Measurements from ENCODE around the gene UFC1.

The UFC1 gene

DNA sequence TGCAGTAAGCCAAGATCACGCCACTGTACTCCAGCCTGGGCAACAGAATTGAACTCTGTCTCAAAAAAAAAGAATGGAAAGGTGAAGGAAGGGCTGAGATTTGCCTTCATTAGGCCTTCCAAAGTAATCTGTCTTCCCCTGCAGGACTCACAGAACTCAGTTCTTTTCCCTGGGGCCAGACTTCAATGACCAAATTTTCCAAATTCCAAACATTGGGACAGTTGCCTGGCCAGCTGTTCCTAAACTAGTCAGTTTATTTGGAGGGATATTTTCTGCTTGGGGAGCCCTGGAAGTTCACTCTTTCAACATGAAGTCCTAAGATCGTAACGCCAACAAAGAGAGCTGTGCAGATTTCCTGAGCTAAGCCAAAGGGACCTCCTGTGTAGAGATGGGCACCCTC, 15.9 kb upstream of the UFC1 start:
- DNase-seq = no peak

DNA sequence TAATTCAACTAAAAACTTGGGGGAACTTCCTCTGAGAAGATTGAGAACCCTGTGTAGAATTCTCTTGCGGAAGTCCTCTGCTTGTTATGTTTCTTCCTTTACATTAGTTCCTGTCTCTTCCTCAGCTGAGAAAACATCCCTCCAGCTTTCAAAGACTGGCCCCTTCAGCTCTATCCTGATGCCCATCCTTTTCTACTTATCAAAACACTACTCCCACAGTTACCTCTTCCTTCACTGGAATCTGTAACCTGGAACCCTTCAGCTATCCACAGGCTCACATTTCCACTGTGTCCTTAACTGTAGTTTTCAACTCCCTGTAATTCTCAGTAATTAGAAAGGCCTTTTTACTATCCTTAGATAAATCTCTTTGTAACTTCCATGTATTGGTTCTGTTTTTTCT, 15.3 kb upstream of the UFC1 start:
- no peak for DNase-seq

DNA sequence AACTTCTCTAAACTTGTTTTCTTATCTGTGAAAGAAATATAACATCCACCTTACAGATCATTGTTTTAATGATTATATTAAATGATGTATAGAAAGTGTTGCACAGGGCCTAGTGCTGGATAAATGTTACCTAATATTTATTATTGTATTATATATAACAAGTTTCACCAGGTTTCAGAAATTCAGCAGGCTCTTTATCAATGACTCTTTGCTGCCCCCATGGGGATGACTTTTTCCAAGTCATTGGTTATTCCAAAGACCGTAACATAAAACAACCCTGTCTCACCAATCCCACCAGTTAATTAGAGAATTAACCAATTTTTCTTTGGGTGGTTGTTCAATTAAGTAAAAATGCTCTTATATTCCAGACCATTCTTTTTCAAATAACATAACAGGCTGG, 14.0 kb upstream of the UFC1 start:
- peak; percentile 65 for DNase-seq

DNA sequence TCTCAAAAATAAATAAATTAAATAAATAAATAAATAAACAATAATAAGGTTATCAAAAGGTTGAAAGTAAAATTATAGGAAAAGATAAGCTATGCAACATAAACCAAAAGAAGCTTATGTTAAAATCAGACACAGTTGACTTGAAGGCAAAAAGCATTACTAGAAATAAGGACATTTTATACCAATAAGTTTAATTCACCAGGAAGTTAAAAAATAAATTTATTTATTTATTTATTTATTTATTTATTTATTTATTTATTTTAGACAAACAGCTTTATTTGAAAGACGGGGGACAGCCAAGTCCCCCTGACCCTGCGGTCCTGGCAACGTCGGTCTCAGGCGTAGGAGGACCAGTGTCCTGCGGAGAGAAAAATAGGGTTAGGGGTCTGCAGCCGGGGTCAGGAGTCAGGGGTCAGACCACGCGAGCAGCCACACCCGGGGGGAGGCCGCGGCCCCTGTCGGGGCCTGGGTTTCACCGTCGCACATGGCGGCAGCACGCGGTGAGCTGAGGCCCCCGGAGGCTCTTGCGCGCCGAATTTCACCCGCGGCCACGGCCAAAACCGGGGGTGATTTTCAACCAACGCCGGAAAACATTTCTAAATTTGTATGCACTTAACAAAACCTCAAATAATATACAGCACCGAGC, 12.9 kb upstream of the UFC1 start:
- no peak for DNase-seq

DNA sequence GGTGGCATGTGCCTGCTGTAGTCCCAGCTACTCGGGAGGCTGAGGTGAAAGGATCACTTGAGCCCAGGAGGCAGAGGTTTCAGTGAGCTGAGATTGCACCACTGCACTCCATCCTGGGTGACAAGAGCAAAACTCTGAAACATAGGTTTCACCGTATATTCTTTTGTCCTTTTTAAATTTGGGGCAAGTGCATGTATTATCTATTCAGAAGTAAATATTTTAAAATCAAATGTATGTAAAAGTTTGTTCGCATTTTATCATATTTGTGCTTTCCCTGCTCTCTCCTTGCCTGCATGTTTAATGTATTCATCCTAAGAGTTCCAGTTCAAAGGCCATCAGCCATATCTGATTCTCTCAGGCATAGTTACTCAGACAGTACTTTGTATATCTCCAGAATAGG, 7.9 kb upstream of the UFC1 start:
- DNase-seq = no peak

DNA sequence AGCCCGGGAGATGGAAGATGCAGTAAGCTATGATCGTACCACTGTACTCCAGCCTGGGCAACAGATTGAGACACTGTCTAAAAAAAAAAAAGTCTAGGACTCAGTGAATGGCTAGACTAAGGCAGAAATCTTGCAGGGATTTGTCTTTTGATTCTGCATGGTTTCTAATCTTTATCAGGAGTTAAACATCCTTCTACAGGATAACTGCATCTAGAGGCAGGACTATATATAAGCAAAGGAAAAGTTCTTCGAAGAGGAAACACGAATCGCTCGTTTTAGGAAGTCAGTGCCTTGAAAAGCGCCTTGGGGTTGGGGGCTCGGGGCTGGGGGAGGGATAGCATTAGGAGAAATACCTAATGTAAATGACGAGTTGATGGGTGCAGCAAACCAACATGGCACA, 602 bp upstream of the UFC1 start:
- DNase-seq = peak; percentile 45

DNA sequence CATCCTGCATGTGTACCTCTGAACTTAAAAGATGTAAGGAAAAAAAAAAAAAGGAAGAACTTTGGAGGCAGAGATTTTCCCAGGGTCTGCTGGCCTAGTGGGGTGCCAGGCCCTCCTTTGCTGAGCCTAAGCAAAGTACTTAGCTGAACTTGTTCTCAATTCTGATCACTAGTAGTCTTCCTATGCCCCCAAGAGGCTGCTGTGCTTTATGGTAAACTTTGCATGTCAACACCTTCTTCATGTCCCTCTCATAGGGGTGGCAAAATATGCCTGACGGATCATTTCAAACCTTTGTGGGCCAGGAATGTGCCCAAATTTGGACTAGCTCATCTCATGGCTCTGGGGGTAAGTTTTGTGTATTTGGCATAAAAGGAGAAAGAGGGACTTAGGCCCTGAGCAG, 4.1 kb downstream of the UFC1 start:
- no peak for DNase-seq

DNA sequence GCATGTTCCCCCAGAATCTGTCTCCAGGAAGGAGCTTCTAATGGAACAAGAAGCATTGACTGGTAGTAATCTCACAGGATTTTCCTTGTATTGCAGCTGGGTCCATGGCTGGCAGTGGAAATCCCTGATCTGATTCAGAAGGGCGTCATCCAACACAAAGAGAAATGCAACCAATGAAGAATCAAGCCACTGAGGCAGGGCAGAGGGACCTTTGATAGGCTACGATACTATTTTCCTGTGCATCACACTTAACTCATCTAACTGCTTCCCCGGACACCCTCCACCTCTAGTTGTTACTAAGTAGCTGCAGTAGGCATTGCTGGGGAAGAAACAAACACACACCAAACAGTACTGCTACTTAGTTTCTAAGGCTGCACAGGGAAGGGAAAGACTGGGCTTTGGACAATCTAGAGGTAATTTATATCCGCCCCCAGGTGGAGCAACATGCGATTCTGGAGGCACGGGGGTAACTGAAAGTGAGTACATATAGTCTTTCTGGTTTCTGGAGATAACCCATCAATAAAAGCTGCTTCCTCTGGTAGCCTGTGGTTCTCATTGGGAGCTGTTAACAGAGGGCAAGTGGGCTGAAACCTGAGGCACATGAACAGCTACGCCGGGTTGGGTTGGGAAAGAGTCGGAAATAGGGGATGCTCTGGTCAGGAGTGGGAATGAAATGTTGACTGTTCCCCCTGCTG, 4.7 kb downstream of the UFC1 start:
- DNase-seq = no peak

DNA sequence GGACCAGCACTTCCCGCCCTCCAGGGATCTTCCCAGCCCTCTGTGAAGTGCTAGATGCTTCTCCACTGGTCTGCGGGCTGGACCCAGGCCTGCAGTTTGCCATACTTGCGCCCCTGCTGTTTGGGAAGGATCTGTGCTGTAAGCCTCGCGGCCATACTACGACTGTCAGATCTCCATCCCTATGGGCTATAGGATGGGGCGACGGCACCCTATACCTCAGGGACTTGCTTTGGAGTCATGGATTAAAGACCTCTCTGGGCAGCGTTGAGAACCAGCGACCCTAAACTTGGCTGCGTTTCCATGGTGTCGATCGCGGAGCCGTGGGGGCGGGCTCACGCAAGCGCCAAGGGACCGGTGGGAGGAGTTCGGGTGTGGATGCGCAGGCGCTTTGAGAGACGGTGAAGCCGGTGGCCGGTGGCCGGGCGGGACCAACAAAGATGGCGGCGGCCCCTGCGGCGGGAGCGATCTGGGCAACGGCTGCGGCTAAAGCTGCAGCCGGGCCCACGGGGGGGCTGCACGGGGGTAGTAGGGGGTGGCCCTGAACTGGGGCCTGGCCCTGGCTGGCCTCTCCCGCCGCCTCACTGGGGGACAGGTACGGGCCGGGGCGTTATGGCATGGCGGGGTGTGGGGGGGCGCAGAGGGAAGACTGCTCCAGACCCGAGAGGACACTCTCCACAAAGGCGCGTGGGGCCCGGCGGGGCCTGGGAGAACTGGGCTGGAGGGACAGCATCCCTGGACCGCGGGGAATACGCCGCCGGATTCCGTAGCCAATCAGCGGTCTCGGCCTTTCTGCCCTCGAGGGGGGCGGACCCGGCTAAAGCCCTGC, 5.5 kb downstream of the UFC1 start, which contains the start of gene USP21:
Gene USP21 (plus strand): TSS at position 414 of the 826 bp plus-strand sequence. CDS start 1,141 bp downstream, outside the sequence.
- DNase-seq = peak; percentile 98

DNA sequence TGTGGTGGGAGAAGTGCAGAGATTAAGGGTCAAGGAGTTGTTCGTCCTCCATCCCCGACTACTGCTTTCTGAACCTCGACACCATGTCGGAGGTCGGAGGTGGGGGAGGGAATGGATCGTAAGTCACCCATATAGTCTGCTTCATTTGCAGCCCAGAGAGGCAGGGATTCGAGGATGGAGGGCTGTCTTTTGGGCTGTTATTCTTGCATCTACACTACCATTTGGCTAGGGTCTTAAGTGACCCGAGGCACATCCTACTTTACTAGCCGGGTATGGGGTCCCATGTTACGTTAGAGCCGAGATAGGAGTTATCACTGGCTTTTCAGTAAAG, 6.1 kb downstream of the UFC1 start:
- no peak for DNase-seq

DNA sequence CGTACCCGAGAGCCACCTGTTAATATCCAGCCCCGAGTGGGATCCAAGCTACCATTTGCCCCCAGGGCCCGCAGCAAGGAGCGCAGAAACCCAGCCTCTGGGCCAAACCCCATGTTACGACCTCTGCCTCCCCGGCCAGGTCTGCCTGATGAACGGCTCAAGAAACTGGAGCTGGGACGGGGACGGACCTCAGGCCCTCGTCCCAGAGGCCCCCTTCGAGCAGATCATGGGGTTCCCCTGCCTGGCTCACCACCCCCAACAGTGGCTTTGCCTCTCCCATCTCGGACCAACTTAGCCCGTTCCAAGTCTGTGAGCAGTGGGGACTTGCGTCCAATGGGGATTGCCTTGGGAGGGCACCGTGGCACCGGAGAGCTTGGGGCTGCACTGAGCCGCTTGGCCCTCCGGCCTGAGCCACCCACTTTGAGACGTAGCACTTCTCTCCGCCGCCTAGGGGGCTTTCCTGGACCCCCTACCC, 6.9 kb downstream of the UFC1 start:
- no peak for DNase-seq

DNA sequence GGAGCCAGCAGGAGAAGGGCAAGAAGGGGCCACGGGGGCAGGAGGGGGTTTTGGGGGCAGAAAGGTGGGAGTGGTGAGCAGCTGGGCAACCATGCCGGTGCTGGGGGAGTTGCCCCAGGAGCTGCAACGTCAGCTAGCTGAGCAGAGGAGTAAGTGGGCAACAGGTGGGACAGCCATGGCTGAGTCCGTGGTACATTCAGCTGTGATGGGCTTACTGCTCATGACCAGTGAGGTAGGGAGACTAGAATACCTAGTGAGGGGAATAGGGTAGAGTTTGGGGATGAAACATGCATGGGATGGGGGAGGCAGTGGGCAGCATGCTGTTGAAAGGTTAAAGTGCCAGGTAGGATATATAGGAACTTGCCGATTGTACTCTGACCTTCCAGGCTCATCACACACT, 7.9 kb downstream of the UFC1 start:
- DNase-seq = no peak

DNA sequence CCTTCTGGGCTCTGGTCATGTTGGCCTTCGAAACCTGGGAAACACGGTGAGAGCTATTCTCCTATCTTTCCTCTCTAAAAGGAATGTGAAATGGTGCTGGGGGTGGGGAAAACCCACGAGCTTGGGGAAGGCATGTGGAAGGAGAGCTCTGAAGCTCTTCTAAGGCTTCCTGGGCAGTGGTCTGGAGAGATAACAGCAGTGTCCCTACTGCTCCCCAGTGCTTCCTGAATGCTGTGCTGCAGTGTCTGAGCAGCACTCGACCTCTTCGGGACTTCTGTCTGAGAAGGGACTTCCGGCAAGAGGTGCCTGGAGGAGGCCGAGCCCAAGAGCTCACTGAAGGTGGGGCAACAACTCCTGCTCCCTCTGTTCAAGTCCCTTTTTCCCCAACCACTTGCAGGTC, 8.3 kb downstream of the UFC1 start:
- no peak for DNase-seq

DNA sequence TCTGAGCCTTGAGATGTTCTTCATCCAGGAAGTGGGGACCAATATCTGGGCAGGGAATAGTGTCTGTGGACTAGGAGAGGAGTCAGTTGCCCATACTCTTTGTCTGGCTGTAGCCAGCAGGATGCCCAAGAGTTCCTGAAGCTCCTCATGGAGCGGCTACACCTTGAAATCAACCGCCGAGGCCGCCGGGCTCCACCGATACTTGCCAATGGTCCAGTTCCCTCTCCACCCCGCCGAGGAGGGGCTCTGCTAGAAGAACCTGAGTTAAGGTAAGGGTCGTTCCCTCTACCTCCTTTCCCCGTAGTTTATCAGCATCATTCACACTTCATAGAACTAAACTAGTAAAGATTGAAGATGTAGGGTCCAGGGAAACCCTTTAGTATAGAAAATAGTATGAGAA, 9.0 kb downstream of the UFC1 start:
- no peak for DNase-seq

DNA sequence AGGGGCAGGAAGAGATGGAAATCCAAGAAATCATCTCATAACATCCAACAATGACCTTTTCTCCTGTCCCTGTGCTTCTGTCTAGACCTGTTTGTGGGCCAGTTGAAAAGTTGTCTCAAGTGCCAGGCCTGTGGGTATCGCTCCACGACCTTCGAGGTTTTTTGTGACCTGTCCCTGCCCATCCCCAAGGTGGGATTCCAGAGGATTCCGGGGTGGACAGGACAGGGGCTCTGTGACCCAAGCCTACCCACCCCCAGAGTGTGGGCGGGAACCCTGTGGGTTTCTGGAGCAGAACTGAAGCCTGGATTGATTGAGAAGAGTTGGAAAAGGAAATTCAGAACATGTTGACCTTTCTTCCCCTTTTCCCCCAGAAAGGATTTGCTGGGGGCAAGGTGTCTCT, 10.0 kb downstream of the UFC1 start:
- no peak for DNase-seq

DNA sequence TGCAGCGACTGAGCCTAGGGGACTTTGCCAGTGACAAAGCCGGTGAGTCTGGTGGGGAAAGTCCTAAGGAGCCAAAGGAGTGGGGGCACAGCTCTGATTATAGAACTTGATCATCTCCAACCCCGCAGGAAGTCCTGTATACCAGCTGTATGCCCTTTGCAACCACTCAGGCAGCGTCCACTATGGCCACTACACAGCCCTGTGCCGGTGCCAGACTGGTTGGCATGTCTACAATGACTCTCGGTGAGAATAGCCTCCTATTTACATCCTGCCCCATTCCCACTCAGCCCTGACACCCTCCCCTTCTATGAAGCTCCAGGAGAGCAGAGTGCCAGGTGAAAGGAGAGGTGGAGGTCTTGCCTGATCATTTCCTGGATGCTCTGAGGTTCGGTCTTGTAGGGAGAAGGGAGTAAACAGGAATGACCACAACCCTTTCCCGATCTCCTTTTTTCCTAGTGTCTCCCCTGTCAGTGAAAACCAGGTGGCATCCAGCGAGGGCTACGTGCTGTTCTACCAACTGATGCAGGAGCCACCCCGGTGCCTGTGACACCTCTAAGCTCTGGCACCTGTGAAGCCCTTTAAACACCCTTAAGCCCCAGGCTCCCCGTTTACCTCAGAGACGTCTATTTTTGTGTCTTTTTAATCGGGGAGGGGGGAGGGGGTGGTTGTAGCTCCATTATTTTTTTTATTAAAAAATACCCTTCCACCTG, 11.3 kb downstream of the UFC1 start:
- DNase-seq = no peak

DNA sequence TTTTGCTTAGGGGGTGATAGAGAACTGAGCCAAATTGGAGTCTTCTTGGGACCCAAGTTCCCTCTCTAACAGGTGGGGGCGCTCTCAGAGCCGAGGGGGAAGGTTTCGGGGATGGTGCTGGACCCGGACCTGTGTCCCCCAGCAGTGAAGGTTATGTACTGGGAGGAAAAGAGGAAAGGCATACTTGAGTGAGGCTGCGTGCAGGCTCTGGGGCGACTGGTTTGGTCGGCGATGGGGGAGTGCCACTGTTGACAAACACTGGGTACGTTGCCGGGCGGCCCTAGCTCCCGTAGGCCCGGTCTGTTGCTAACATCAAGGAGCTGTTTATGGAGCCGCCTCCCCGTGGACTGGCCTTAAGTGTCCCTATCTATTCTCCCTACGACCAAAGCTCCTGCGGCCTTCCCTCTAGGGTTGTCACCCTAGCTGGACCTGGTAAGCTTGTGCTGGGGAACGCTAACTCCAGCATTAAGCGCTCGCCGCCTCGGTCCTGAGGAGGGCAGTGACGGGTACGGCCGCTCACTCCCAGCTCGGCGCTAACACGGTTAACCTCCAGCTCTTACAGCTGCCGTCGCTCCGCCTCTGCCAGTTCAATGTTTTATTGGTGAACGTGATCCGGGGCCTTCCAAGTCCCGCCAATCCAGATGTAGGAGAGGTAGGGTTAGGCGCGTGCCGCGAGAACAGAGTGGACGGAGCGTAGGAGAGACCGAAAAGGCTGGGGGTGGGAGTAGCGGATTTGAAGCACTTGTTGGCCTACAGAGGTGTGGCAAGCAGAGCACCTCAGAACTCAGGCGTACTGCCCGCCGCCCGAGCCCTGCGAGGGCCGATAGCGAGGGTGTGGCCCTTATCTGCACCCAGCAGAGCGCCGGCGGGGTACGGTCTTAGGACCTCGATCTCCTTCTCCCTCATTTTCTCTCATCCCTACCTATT, 12.2 kb downstream of the UFC1 start, which contains the start of gene PPOX:
Gene PPOX (plus strand): TSS at position 685 of the 927 bp plus-strand sequence. CDS start 422 bp downstream, outside the sequence.
- DNase-seq = peak; percentile 98

DNA sequence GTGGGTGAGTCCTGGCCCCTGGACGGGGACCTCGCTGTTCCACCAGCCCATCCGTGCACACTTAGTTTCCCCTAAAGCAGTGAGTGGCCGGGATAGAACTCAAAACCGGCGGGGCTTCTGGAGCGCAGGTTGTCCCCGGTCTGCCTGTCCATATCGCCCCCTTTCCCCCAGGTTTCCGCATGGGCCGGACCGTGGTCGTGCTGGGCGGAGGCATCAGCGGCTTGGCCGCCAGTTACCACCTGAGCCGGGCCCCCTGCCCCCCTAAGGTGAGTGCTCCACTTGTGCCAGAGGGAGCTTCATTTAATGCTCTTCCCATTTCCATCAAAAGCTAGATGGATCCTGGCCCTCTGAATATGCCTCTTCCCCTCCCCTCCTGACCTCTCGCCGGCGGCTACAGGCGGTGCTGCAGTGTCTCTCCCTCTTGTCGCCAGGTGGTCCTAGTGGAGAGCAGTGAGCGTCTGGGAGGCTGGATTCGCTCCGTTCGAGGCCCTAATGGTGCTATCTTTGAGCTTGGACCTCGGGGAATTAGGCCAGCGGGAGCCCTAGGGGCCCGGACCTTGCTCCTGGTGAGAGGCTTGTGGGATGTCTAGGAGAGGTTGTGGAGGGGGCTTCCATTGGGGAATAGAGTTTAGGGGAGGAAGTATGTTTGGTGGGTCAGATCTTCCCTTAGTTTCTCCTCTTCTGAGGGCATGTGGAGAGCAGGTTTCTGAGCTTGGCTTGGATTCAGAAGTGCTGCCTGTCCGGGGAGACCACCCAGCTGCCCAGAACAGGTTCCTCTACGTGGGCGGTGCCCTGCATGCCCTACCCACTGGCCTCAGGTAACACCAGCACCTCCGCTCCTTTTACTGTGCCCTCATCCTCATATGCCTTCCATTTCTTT, 13.1 kb downstream of the UFC1 start:
- DNase-seq = peak; percentile 66

DNA sequence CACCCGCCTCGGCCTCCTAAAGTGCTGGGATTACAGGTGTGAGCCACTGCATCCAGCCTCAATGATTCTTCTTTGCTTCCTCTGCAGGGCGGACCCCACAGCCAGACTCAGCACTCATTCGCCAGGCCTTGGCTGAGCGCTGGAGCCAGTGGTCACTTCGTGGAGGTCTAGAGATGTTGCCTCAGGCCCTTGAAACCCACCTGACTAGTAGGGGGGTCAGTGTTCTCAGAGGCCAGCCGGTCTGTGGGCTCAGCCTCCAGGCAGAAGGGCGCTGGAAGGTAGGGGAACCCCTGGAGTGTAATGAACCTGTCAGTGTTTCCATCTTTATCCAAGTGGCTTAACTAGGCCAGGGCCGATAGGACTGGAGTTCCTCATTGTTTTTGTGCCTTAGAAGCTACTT, 15.1 kb downstream of the UFC1 start:
- DNase-seq = no peak

DNA sequence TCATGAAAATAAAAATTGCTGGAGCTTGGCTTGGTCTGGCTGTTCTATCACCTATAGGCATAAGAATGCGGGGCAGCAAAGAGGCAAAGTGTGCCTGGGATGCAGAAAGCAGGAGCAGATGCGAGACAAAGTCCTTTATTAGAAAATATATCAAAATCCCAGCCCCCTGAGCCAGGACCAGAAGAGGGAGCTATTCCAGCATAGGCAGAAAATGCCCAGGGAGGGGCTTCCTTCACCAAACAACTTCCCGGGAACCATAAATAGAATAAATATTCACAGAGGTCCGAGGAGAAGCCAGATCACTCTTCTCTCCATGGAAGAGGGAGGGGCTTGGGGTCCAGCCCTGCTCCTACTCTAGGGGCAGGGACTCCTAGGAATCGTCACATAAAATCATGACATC, 17.4 kb downstream of the UFC1 start:
- DNase-seq = no peak

DNA sequence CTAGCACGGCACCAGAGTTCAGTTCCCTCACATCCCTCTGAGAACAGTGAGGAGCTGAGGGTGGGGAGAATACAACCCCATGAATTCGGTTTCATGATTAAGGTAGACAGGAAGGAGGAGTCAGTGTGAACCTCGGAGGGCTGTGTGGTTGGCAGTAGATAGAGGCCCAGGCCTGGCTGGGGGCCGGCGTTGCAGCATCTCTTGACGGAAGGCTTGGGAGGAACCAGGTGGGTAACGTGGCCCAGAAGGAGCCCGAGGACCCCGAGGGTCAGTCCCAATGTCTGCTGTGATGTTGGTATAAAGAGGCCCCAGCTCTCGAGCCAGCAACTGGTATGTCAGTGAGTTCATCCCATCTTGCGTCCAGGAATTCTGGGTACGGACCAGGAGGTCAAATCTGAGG, 17.9 kb downstream of the UFC1 start:
- no peak for DNase-seq

All from eye (tissue), 1 donor.